H9 (cell line): ENCODE data around the gene NT5DC1. TPM values are rescaled to one million over a fixed set of nuclear protein-coding genes. Genes with fewer than 3 reads are reported as not detected.

Source experiments
- DNase-seq: peaks from one replicate; pipeline ENCODE4 v3.0.0-alpha.2; 2017
- H2AFZ ChIP-seq: one replicate; pipeline ENCODE4 v1.6.1; 2013; ENCODE audit warnings: mild to moderate bottlenecking, low read length, control low read depth, moderate library complexity
- H2AK5ac ChIP-seq: 2 replicates; pipeline ENCODE4 v1.6.1; 2013; ENCODE audit warnings: low read length, control low read depth, mixed read lengths; ENCODE audit not compliant: insufficient read length
- H2BK120ac ChIP-seq: one replicate; pipeline ENCODE4 v1.6.1; 2013; ENCODE audit warnings: low read depth, mild to moderate bottlenecking, low read length, control low read depth, inconsistent platforms; ENCODE audit not compliant: poor library complexity, severe bottlenecking
- H2BK12ac ChIP-seq: 2 replicates; pipeline ENCODE4 v1.6.1; 2013; ENCODE audit warnings: low read length, control low read depth, mixed read lengths, low read depth; ENCODE audit not compliant: insufficient read length
- H2BK15ac ChIP-seq: 2 replicates; pipeline ENCODE4 v1.6.1; 2013; ENCODE audit warnings: low read depth, low read length, control low read depth
- H2BK20ac ChIP-seq: one replicate; pipeline ENCODE4 v1.6.1; 2013; ENCODE audit warnings: low read depth, mild to moderate bottlenecking, low read length, control low read depth, inconsistent platforms; ENCODE audit not compliant: poor library complexity, severe bottlenecking
- H2BK5ac ChIP-seq: 2 replicates; pipeline ENCODE4 v1.6.1; 2013; ENCODE audit warnings: low read length, control low read depth, mixed read lengths; ENCODE audit not compliant: insufficient read length
- H3K14ac ChIP-seq: 2 replicates; pipeline ENCODE4 v1.6.1; 2013; ENCODE audit warnings: low read length, control low read depth; ENCODE audit not compliant: insufficient read depth
- H3K18ac ChIP-seq: 2 replicates; pipeline ENCODE4 v1.6.1; 2013; ENCODE audit warnings: low read depth, mild to moderate bottlenecking, mixed read lengths, low read length, control low read depth; ENCODE audit not compliant: insufficient read length
- H3K23ac ChIP-seq: 2 replicates; pipeline ENCODE4 v1.6.1; 2013; ENCODE audit warnings: low read length, control low read depth, mixed read lengths, low read depth; ENCODE audit not compliant: insufficient read length
- H3K23me2 ChIP-seq: 2 replicates; pipeline ENCODE4 v1.6.1; 2013; ENCODE audit warnings: low read depth, mild to moderate bottlenecking, mixed read lengths, low read length, control low read depth; ENCODE audit not compliant: insufficient read length, poor library complexity, severe bottlenecking
- H3K27ac ChIP-seq: 2 replicates; pipeline ENCODE4 v1.5.1; 2013; ENCODE audit warnings: low read length, control low read depth, mixed read lengths, low read depth; ENCODE audit not compliant: insufficient read length
- H3K27me3 ChIP-seq: 2 replicates; pipeline ENCODE4 v1.6.1; 2013; ENCODE audit warnings: low read length, control low read depth, inconsistent platforms; ENCODE audit not compliant: insufficient read depth
- H3K4ac ChIP-seq: 2 replicates; pipeline ENCODE4 v1.6.1; 2013; ENCODE audit warnings: low read depth, mild to moderate bottlenecking, control low read depth, inconsistent platforms, low read length, moderate library complexity
- H3K4me1 ChIP-seq: 2 replicates; pipeline ENCODE4 v1.6.1; 2013; ENCODE audit warnings: low read length, control low read depth, inconsistent platforms; ENCODE audit not compliant: insufficient read depth
- H3K4me2 ChIP-seq: 2 replicates; pipeline ENCODE4 v1.6.1; 2013; ENCODE audit warnings: low read length, control low read depth, mixed read lengths; ENCODE audit not compliant: insufficient read length, insufficient read depth
- H3K56ac ChIP-seq: 2 replicates; pipeline ENCODE4 v1.6.1; 2013; ENCODE audit warnings: low read depth, mild to moderate bottlenecking, mixed read lengths, low read length, control low read depth; ENCODE audit not compliant: insufficient read length
- H3K79me1 ChIP-seq: 2 replicates; pipeline ENCODE4 v1.6.1; 2013; ENCODE audit warnings: low read depth, mild to moderate bottlenecking, moderate library complexity, low read length, control low read depth, inconsistent platforms; ENCODE audit not compliant: insufficient read depth, poor library complexity, severe bottlenecking
- H3K79me2 ChIP-seq: 2 replicates; pipeline ENCODE4 v1.6.1; 2013; ENCODE audit warnings: low read length, control low read depth, inconsistent platforms; ENCODE audit not compliant: insufficient read depth
- H3K9ac ChIP-seq: 2 replicates; pipeline ENCODE4 v1.6.1; 2013; ENCODE audit warnings: low read length, control low read depth, mixed read lengths; ENCODE audit not compliant: insufficient read length; ENCODE audit errors: extremely low read depth
- H3K9me3 ChIP-seq: one replicate; pipeline ENCODE4 v1.6.1; 2013; ENCODE audit warnings: low read depth, low read length, inconsistent platforms; ENCODE audit not compliant: control insufficient read depth
- H3T11ph ChIP-seq: one replicate; pipeline ENCODE4 v1.6.1; 2013; ENCODE audit warnings: mild to moderate bottlenecking, low read length, control low read depth, inconsistent platforms
- H4K20me1 ChIP-seq: one replicate; pipeline ENCODE4 v1.6.1; 2013; ENCODE audit not compliant: control insufficient read depth, insufficient read length, insufficient read depth
- H4K5ac ChIP-seq: 2 replicates; pipeline ENCODE4 v1.6.1; 2013; ENCODE audit warnings: low read depth, mild to moderate bottlenecking, mixed read lengths, low read length, control low read depth; ENCODE audit not compliant: insufficient read length
- H4K8ac ChIP-seq: replicated peaks from 2 replicates; pipeline ENCODE4 v1.6.1; 2013; ENCODE audit warnings: low read length, control low read depth, mixed read lengths, low read depth; ENCODE audit not compliant: insufficient read length
- H4K91ac ChIP-seq: 2 replicates; pipeline ENCODE4 v1.6.1; 2013; ENCODE audit warnings: low read depth, mild to moderate bottlenecking, moderate library complexity, mixed read lengths, low read length, control low read depth; ENCODE audit not compliant: insufficient read length
- H3K27ac Mint-ChIP-seq, 3 experiments: 2 replicates in 2 of 3; 3 replicates in 1 of 3; pipeline ENCODE4 v1.8.0; 2020 to 2021; ENCODE audit warnings: mixed read lengths in 3 of 3, mild to moderate bottlenecking in 1 of 3, moderate library complexity in 1 of 3
- H3K27me3 Mint-ChIP-seq: 2 replicates; pipeline ENCODE4 v1.8.0; 2021; ENCODE audit warnings: low read depth, mild to moderate bottlenecking, moderate library complexity, mixed read lengths
- H3K36me3 Mint-ChIP-seq, 3 experiments: 2 replicates in 2 of 3; 3 replicates in 1 of 3; pipeline ENCODE4 v1.8.0; 2020 to 2021; ENCODE audit warnings: low read depth in 3 of 3, mixed read lengths in 3 of 3; ENCODE audit not compliant: insufficient read depth in 1 of 3
- H3K4me1 Mint-ChIP-seq, 2 experiments: 2 replicates each; pipeline ENCODE4 v1.8.0; 2020; ENCODE audit warnings: mixed read lengths in 2 of 2
- H3K4me3 Mint-ChIP-seq, 2 experiments: 2 replicates in 1 of 2; 3 replicates in 1 of 2; pipeline ENCODE4 v1.8.0; 2020 to 2021; ENCODE audit warnings: mild to moderate bottlenecking in 2 of 2, mixed read lengths in 2 of 2, moderate library complexity in 1 of 2
- H3K9me3 Mint-ChIP-seq, 2 experiments: 2 replicates in 1 of 2; 3 replicates in 1 of 2; pipeline ENCODE4 v1.8.0; 2020; ENCODE audit warnings: mild to moderate bottlenecking in 2 of 2, mixed read lengths in 2 of 2, moderate library complexity in 1 of 2
- WGBS: extraction: QIAGEN DNeasy Blood & Tissue Kit; methylation state at CpG from one replicate; pipeline ENCODE4 v1.1.7; 2013; ENCODE audit warnings: missing lambda C conversion rate, low lambda C conversion rate, mixed read lengths; ENCODE audit not compliant: insufficient read length; ENCODE audit errors: extremely low coverage; 5-methylcytosine and 5-hydroxymethylcytosine counted together
- total RNA-seq: library from RNA; stranded (reverse); gene quantifications from 2 replicates; pipeline ENCODE4 v1.2.1, GENCODE V29; 2021
- TF ChIP-seq, protein P1 (sequence below): fragments of 200-600 bp; sonication (generic); conservative IDR thresholded peaks from 3 replicates; pipeline ENCODE4 v1.8.0; 2021; ENCODE audit warnings: antibody characterized with exemption, mild to moderate bottlenecking

The NT5DC1 gene
- total RNA-seq, 1 experiment from 2014 or later, result 64.9 TPM

DNA sequence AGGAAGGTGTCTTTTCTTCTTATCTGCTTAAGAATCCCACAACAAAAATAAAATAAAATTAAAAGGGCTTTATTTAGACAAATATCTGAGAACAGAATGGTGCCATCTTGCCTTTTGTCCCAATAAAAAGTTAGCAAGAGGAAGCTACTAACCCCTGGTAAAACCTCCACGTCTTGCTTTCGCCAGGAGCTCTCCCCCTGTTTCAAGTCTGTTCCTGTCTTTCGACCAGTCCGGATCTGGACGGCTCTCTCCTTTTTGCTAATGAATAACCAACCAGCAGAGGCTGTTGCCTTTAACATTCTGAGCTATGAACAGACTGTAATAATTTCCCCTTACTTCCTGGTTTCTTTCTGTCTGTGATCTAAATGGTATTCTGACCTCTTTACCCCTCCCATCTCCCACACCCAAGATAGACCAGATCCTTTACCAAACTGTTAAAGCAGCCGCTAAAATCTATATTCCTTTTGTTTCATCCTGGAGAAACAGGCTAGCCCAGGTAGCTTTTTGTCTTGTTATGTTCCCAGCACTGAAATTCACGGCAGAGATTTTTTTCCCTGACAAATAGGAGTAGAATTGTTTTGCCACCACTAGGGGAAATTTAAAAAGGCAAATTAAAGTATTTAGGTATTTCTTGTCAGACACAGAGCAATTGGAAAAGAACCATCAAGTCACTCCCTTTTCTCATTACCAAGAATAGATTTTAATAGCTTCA is 39.9 kb upstream of the NT5DC1 start, which contains the start of gene FRK:
Gene FRK (minus strand): TSS at position 320 of the 712 bp plus-strand sequence. CDS start 580 bp downstream, outside the sequence.
- no CpG with 5 or more reads among the region's 7 CpGs for WGBS
- Histone ChIP-seq H3K56ac (no peak within 1 kb of the TSS), H3K79me2 (no peaks in the 10 kb centered on the region), H4K20me1 (no peaks in the 10 kb centered on the region), H2BK15ac (no peak within 1 kb of the TSS), H2BK120ac (no peak within 1 kb of the TSS), H2AFZ (no peak within 1 kb of the TSS), H2BK5ac (no peak within 1 kb of the TSS), H3K9me3 (no peaks in the 10 kb centered on the region), H4K5ac (no peak within 1 kb of the TSS), H3K18ac (no peak within 1 kb of the TSS), H3K4me1 (no peaks in the 10 kb centered on the region; the same call in 1 of the 2 replicates), H3K4me2 (no peak within 1 kb of the TSS), H3K27ac (no peak within 1 kb of the TSS), H4K8ac (no peak within 1 kb of the TSS), H3K27me3 (no peaks in the 10 kb centered on the region), H3K79me1 (no peaks in the 10 kb centered on the region), H2BK20ac (no peak within 1 kb of the TSS), H2AK5ac (no peak within 1 kb of the TSS), H3K9ac (no peak within 1 kb of the TSS), H2BK12ac (no peak within 1 kb of the TSS), H3K23ac (no peak within 1 kb of the TSS), H3T11ph (no peak within 1 kb of the TSS), H3K23me2 (no peaks in the 10 kb centered on the region), H3K4ac (no peak within 1 kb of the TSS), H4K91ac (no peak within 1 kb of the TSS), H3K14ac (no peak within 1 kb of the TSS)
- no peak for DNase-seq
- Mint-ChIP-seq H3K4me1 (peaks cover 6 to 11% of the 10 kb centered on the region in 2 experiments; a peak in 3 of 4 replicates), H3K4me3 (no peak within 1 kb of the TSS), H3K27ac (0 out of 7 replicates have a peak within 1 kb of the TSS, but pooled peaks of 1 of the 3 experiments have one; percentile 8), H3K36me3 (no peaks in the 10 kb centered on the region), H3K9me3 (no peaks in the 10 kb centered on the region), H3K27me3 (no peaks in the 10 kb centered on the region)
- TF ChIP-seq, protein P1, sequence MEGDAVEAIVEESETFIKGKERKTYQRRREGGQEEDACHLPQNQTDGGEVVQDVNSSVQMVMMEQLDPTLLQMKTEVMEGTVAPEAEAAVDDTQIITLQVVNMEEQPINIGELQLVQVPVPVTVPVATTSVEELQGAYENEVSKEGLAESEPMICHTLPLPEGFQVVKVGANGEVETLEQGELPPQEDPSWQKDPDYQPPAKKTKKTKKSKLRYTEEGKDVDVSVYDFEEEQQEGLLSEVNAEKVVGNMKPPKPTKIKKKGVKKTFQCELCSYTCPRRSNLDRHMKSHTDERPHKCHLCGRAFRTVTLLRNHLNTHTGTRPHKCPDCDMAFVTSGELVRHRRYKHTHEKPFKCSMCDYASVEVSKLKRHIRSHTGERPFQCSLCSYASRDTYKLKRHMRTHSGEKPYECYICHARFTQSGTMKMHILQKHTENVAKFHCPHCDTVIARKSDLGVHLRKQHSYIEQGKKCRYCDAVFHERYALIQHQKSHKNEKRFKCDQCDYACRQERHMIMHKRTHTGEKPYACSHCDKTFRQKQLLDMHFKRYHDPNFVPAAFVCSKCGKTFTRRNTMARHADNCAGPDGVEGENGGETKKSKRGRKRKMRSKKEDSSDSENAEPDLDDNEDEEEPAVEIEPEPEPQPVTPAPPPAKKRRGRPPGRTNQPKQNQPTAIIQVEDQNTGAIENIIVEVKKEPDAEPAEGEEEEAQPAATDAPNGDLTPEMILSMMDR, result peak; percentile 42
